Effector memory CD4-positive, alpha-beta T cell (primary cell): ENCODE results near the gene MINDY4.

Experiments
- DNase-seq, 3 donors: peaks; one replicate each; pipeline ENCODE4 v3.0.0-alpha.2; 2020
- H3K27ac ChIP-seq: 2 replicates; pipeline ENCODE4 v1.7.0; 2013; ENCODE audit warnings: mild to moderate bottlenecking, low read length, moderate library complexity; ENCODE audit not compliant: insufficient read depth, poor library complexity, severe bottlenecking
- H3K27me3 ChIP-seq: replicated peaks from 2 replicates; pipeline ENCODE4 v1.7.0; 2013; ENCODE audit warnings: mild to moderate bottlenecking, low read length; ENCODE audit not compliant: insufficient read depth, control insufficient read depth, poor library complexity, severe bottlenecking
- H3K36me3 ChIP-seq: 2 replicates; pipeline ENCODE4 v1.7.0; 2013; ENCODE audit warnings: mild to moderate bottlenecking, low read length, moderate library complexity; ENCODE audit not compliant: control insufficient read depth, insufficient read depth
- H3K4me1 ChIP-seq: 2 replicates; pipeline ENCODE4 v1.7.0; 2013; ENCODE audit warnings: low read length, mild to moderate bottlenecking; ENCODE audit not compliant: control insufficient read depth, insufficient read depth, poor library complexity, severe bottlenecking
- H3K4me3 ChIP-seq: 2 replicates; pipeline ENCODE4 v1.7.0; 2013; ENCODE audit warnings: low read length, low read depth, mild to moderate bottlenecking; ENCODE audit not compliant: insufficient read depth, poor library complexity, severe bottlenecking
- H3K9me3 ChIP-seq: 2 replicates; pipeline ENCODE4 v1.7.0; 2013; ENCODE audit warnings: mild to moderate bottlenecking, low read length, moderate library complexity; ENCODE audit not compliant: control insufficient read depth

Gene MINDY4

GRCh38 chr7:30788640-30789333 is 17.6 kb downstream of the MINDY4 start:
- no peak overlapping the region for H3K27ac ChIP-seq

GRCh38 chr7:30789334-30789711 is 18.1 kb downstream of the MINDY4 start:
- Histone ChIP-seq H3K4me1 (no peaks in the 10 kb centered on the region), H3K4me3 (no peak overlapping the region), H3K9me3 (no peaks in the 10 kb centered on the region), H3K27ac (no peak overlapping the region), H3K27me3 (no peaks in the 10 kb centered on the region), H3K36me3 (no peaks in the 10 kb centered on the region)
- no peak for DNase-seq

More at GRCh38 chr7:30788640-30789333, 17.6 kb downstream of the MINDY4 start:
- no peak for DNase-seq
- Histone ChIP-seq H3K4me1 (no peaks in the 10 kb centered on the region), H3K36me3 (no peaks in the 10 kb centered on the region), H3K27me3 (no peaks in the 10 kb centered on the region), H3K4me3 (no peak overlapping the region), H3K9me3 (no peaks in the 10 kb centered on the region)

- no peaks in the 10 kb centered on the region for H3K4me1 ChIP-seq
- no peaks in the 10 kb centered on the region for H3K36me3 ChIP-seq
- no peaks in the 10 kb centered on the region for H3K27me3 ChIP-seq
- no peak for DNase-seq
- H3K27ac ChIP-seq: no peak overlapping the region
- no peak overlapping the region for H3K4me3 ChIP-seq
- no peaks in the 10 kb centered on the region for H3K9me3 ChIP-seq
Measured at GRCh38 chr7:30790356-30790755, 19.1 kb downstream of the MINDY4 start.

GRCh38 chr7:30791114-30791513 is 19.9 kb downstream of the MINDY4 start:
- no peak overlapping the region for H3K4me3 ChIP-seq
- H3K27ac ChIP-seq: no peak overlapping the region
- no peaks in the 10 kb centered on the region for H3K36me3 ChIP-seq
- H3K4me1 ChIP-seq: no peaks in the 10 kb centered on the region
- DNase-seq: no peak
- H3K27me3 ChIP-seq: no peaks in the 10 kb centered on the region
- no peaks in the 10 kb centered on the region for H3K9me3 ChIP-seq

- no peak for DNase-seq
- no peak overlapping the region for H3K4me3 ChIP-seq
- no peaks in the 10 kb centered on the region for H3K36me3 ChIP-seq
- H3K4me1 ChIP-seq: no peaks in the 10 kb centered on the region
- H3K9me3 ChIP-seq: no peaks in the 10 kb centered on the region
- no peaks in the 10 kb centered on the region for H3K27me3 ChIP-seq
- H3K27ac ChIP-seq: no peak overlapping the region
Measured at GRCh38 chr7:30795161-30795948, 24.1 kb downstream of the MINDY4 start.

- H3K9me3 ChIP-seq: no peaks in the 10 kb centered on the region
- no peaks in the 10 kb centered on the region for H3K27me3 ChIP-seq
- H3K27ac ChIP-seq: no peak overlapping the region
- H3K4me3 ChIP-seq: no peak overlapping the region
- no peaks in the 10 kb centered on the region for H3K36me3 ChIP-seq
- no peak for DNase-seq
- H3K4me1 ChIP-seq: no peaks in the 10 kb centered on the region
Measured at GRCh38 chr7:30796105-30796869, 25.1 kb downstream of the MINDY4 start.

GRCh38 chr7:30797176-30798040 is 26.2 kb downstream of the MINDY4 start:
- H3K9me3 ChIP-seq: no peaks in the 10 kb centered on the region
- no peak overlapping the region for H3K4me3 ChIP-seq
- H3K27ac ChIP-seq: no peak overlapping the region
- DNase-seq: no peak
- no peaks in the 10 kb centered on the region for H3K4me1 ChIP-seq
- no peaks in the 10 kb centered on the region for H3K36me3 ChIP-seq
- H3K27me3 ChIP-seq: no peaks in the 10 kb centered on the region

GRCh38 chr7:30799206-30799975 is 28.2 kb downstream of the MINDY4 start:
- H3K36me3 ChIP-seq: no peaks in the 10 kb centered on the region
- DNase-seq: no peak
- no peaks in the 10 kb centered on the region for H3K4me1 ChIP-seq
- no peak overlapping the region for H3K4me3 ChIP-seq
- H3K27ac ChIP-seq: no peak overlapping the region
- H3K9me3 ChIP-seq: no peaks in the 10 kb centered on the region
- no peaks in the 10 kb centered on the region for H3K27me3 ChIP-seq
